Testis (tissue), 3 donors: ENCODE results near the gene AFP. TPM values are rescaled to one million over a fixed set of nuclear protein-coding genes. Genes with fewer than 3 reads are reported as not detected.

ENCODE experiments used
- DNase-seq: peaks from one replicate; pipeline ENCODE4 v3.0.0-alpha.2; 2019
- H3K27ac ChIP-seq, 2 donors: fragments of 200-600 bp; sonication (generic); one replicate each; pipeline ENCODE4 v1.5.1; 2019
- H3K27me3 ChIP-seq: fragments of 200-600 bp; sonication (generic); one replicate; pipeline ENCODE4 v1.5.1; 2019
- H3K36me3 ChIP-seq: fragments of 200-600 bp; sonication (generic); one replicate; pipeline ENCODE4 v1.5.1; 2017; ENCODE audit warnings: low read depth; ENCODE audit errors: missing control alignments
- H3K4me1 ChIP-seq: fragments of 200-600 bp; sonication (generic); one replicate; pipeline ENCODE4 v1.5.1; 2019
- H3K4me3 ChIP-seq, 2 donors: fragments of 200-600 bp; sonication (generic); one replicate each; pipeline ENCODE4 v1.5.1; 2017 to 2019
- H3K9me3 ChIP-seq: fragments of 200-600 bp; sonication (generic); one replicate; pipeline ENCODE4 v1.5.1; 2017
- POLR2A ChIP-seq: fragments of 450-650 bp; IDR thresholded peaks from one replicate; pipeline ENCODE4 v1.6.1; 2017; ENCODE audit warnings: antibody characterized with exemption, mild to moderate bottlenecking, moderate library complexity
- WGBS, 2 donors: methylation state at CpG; one replicate each; pipeline ENCODE4 v1.1.5; 2018; 5-methylcytosine and 5-hydroxymethylcytosine counted together
- intact Hi-C: fragments of 100-400 bp; cut with DNase I; formaldehyde crosslinking; loops from one replicate; pipeline ENCODE4 v1.15.1; 2023; ENCODE audit warnings: low total_unique reads
- polyA plus RNA-seq: library from polyadenylated mRNA; stranded (reverse); fragments of 350-450 nt; fragmentation: Illumina TruSeq; extraction: RNeasy Lipid Tissue Mini Kit (QIAGEN cat#74804); gene quantifications from one replicate; pipeline ENCODE4 v1.2.3, GENCODE V29; 2014; ENCODE audit warnings: low read depth, low replicate concordance; ENCODE audit not compliant: insufficient read depth
- total RNA-seq, 2 donors: library from RNA; depleted of rRNA; stranded (reverse); fragments of >200 nt; gene quantifications; one replicate each; pipeline ENCODE4 v1.2.3, GENCODE V29; 2016
- TF ChIP-seq, protein P1 (sequence below), 3 experiments: fragments of 450-650 bp in 2 of 3; fragments of 200-600 bp in 1 of 3; sonication (generic) in 1 of 3; IDR thresholded peaks; one replicate each; pipeline ENCODE4 v1.5.1; 2016 to 2019; ENCODE audit warnings: antibody characterized with exemption in 3 of 3, mild to moderate bottlenecking in 2 of 3, moderate library complexity in 1 of 3

AFP gene
- total and polyA plus RNA-seq, 3 donors from 2014 or later = 0.16 TPM; not detected in 2

DNA sequence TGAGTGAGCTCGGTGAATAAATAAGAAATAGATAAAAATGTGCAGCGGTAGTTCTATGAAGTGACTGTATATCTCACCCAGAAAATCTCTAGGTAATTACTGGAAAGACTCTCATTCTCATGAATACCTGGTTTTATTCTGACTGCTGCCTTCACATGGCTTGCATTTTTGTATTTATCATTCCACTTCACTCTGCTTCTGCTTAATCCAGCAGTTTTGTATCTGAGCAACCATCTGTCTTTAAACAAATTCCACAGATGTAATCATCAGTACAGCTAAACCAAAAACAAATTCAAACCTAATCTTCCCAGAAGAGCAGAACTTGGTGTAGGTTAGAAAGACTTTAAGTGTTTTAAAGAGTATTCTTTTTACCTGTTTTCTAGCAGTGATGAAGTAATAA lies 43.1 kb upstream of the AFP start:
- 89 to 97% methylated on average over 2 of the region's 2 CpGs for WGBS, 2 donors
- intact Hi-C loops = no loop called here
- DNase-seq = no peak

DNA sequence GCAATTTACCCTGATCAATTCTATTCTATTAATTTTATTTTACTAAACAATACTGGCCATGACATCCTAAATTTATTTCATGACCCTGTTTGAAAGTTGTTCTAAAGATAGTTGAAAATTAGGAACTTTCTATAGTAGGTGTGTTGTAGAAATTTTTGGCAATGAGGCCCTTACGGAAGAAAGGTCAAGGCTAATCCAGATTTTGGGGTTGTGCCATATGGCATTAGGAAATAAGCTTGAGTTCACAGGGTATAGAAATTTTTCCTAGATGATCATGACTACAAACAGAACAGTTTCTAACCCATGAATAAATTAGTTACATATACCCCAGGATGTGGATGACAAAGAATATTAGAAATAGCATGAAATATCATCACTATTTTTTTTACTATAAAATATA lies 39.7 kb upstream of the AFP start:
- H3K27ac ChIP-seq = no peak overlapping the region
- no peak for DNase-seq
- H3K4me1 ChIP-seq = no peaks in the 10 kb centered on the region
- no peak for TF ChIP-seq POLR2A
- TF ChIP-seq, protein P1, sequence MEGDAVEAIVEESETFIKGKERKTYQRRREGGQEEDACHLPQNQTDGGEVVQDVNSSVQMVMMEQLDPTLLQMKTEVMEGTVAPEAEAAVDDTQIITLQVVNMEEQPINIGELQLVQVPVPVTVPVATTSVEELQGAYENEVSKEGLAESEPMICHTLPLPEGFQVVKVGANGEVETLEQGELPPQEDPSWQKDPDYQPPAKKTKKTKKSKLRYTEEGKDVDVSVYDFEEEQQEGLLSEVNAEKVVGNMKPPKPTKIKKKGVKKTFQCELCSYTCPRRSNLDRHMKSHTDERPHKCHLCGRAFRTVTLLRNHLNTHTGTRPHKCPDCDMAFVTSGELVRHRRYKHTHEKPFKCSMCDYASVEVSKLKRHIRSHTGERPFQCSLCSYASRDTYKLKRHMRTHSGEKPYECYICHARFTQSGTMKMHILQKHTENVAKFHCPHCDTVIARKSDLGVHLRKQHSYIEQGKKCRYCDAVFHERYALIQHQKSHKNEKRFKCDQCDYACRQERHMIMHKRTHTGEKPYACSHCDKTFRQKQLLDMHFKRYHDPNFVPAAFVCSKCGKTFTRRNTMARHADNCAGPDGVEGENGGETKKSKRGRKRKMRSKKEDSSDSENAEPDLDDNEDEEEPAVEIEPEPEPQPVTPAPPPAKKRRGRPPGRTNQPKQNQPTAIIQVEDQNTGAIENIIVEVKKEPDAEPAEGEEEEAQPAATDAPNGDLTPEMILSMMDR (IDR thresholded peaks at IDR 0.05) = no peak
- H3K4me3 ChIP-seq = no peak overlapping the region
- intact Hi-C loops = no loop called here
- WGBS, 2 donors = 84 to 91% methylated on average over 1 of the region's 1 CpG
- H3K27me3 ChIP-seq = no peaks in the 10 kb centered on the region
- no peaks in the 10 kb centered on the region for H3K9me3 ChIP-seq
- no peaks in the 10 kb centered on the region for H3K36me3 ChIP-seq

More for the DNA sequence above, 43.1 kb upstream of the AFP start:
- H3K9me3 ChIP-seq = no peaks in the 10 kb centered on the region
- no peaks in the 10 kb centered on the region for H3K36me3 ChIP-seq
- H3K4me3 ChIP-seq = no peak overlapping the region
- H3K27ac ChIP-seq = no peak overlapping the region
- TF ChIP-seq, protein P1 (IDR thresholded peaks at IDR 0.05) = no peak
- no peak for TF ChIP-seq POLR2A
- no peaks in the 10 kb centered on the region for H3K27me3 ChIP-seq
- no peaks in the 10 kb centered on the region for H3K4me1 ChIP-seq

DNA sequence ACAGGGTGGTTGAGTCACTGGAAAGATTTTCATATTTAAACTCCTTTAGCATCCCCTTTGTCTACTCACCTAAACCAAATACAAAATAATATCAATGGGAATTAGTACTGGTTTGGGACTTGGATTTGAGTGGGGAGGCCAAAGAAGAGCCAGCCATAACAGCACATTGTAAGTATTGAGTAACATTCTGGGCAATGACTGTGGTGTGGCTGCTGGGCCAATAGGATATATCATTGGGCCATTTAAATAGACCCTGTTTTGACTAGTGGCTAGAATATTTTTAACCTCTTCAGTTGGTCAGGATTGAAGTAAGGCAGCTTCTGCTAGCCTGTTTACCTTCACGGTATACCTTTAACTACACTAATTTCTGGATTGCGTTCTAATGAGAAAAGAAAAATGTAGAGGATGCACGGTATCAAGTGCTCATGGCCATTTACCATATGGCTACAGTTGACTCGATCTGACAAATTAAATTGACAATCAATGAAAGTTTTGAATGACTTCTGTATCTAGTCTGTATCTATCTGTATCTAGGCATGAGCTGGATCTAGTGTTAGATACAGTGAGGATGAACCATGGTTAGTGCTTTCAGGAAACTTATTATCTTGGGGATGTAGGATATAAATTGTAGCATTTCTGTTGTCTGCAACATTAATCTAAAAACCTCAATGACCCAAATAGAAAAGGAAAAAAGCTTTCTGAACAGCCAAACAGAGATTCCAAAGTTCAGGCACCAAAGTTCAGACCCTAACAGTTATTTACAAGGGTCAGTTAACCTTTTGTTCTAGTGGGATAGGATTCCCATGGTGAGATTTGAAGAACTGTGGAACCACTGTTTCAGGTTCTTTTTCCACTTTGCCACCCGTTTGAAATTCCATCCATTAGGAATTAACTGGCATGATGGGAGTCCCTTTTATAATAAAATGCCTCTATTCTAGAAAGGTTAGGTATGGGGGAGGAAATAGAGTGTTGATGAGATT lies 38.7 kb upstream of the AFP start:
- H3K27me3 ChIP-seq = no peaks in the 10 kb centered on the region
- no peak for DNase-seq
- H3K36me3 ChIP-seq = no peaks in the 10 kb centered on the region
- H3K9me3 ChIP-seq = no peaks in the 10 kb centered on the region
- H3K4me3 ChIP-seq = no peak overlapping the region
- 70 to 71% methylated on average over 5 of the region's 5 CpGs for WGBS, 2 donors
- intact Hi-C loops = no loop called here
- H3K4me1 ChIP-seq = no peaks in the 10 kb centered on the region
- no peak for TF ChIP-seq POLR2A
- TF ChIP-seq, protein P1 (IDR thresholded peaks at IDR 0.05) = no peak
- H3K27ac ChIP-seq = no peak overlapping the region

DNA sequence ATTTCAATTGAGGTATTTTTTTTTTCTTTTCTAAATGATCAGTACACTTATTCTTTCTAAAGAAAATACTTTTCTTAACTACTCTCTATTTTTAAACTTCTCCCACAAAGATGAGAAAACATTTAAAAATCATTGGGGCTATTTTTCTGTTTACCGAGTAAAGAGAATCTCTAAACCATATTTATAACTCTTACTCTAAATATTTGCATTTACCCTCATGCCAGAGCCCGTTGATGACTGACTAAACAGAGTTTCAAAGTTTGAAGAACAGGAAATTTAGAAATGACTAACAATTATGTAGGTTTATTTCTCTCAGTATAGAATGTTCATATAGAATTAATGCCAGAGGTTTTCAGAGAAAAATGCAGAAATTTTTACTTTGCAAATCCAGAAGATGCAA lies 34.6 kb upstream of the AFP start:
- WGBS, 2 donors = 58 to 84% methylated on average over 2 of the region's 2 CpGs
- no peaks in the 10 kb centered on the region for H3K36me3 ChIP-seq
- no peaks in the 10 kb centered on the region for H3K9me3 ChIP-seq
- no peak for TF ChIP-seq POLR2A
- TF ChIP-seq, protein P1 (IDR thresholded peaks at IDR 0.05) = no peak
- no peaks in the 10 kb centered on the region for H3K27me3 ChIP-seq
- no peak overlapping the region for H3K4me3 ChIP-seq
- DNase-seq = no peak
- H3K27ac ChIP-seq = no peak overlapping the region
- intact Hi-C loops = no loop called here
- H3K4me1 ChIP-seq = no peaks in the 10 kb centered on the region

DNA sequence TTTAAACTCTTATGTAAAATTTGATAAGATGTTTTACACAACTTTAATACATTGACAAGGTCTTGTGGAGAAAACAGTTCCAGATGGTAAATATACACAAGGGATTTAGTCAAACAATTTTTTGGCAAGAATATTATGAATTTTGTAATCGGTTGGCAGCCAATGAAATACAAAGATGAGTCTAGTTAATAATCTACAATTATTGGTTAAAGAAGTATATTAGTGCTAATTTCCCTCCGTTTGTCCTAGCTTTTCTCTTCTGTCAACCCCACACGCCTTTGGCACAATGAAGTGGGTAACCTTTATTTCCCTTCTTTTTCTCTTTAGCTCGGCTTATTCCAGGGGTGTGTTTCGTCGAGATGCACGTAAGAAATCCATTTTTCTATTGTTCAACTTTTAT lies 32.0 kb upstream of the AFP start, which contains the start of gene ALB:
ALB (plus strand) TSS at position 246 of the 400 bp plus-strand sequence; CDS start at position 287, 41 bp downstream.
- intact Hi-C loops = no loop called here
- no peak within 1 kb of the TSS for H3K27ac ChIP-seq
- no peak for DNase-seq
- H3K9me3 ChIP-seq = no peaks in the 10 kb centered on the region
- H3K4me3 ChIP-seq = no peak within 1 kb of the TSS
- H3K4me1 ChIP-seq = no peaks in the 10 kb centered on the region
- H3K27me3 ChIP-seq = no peaks in the 10 kb centered on the region
- no peaks in the 10 kb centered on the region for H3K36me3 ChIP-seq
- WGBS, 2 donors = 88 to 94% methylated on average over 7 of the region's 7 CpGs
- TF ChIP-seq, protein P1 (IDR thresholded peaks at IDR 0.05) = no peak
- no peak for TF ChIP-seq POLR2A
